Neural crest cell (in vitro differentiated cells): Measurements from ENCODE around the gene RNF146. TPM values are rescaled to one million over a fixed set of nuclear protein-coding genes. Genes with fewer than 3 reads are reported as not detected.

Experiments used
- DNase-seq: peaks from one replicate; pipeline ENCODE4 v3.0.0; 2021; ENCODE audit warnings: low read depth, mixed read lengths, low spot score
- H3K27ac Mint-ChIP-seq: one replicate; pipeline ENCODE4 v1.8.0; 2021; ENCODE audit warnings: mild to moderate bottlenecking, mixed read lengths; ENCODE audit not compliant: unreplicated experiment
- H3K27me3 Mint-ChIP-seq: 2 replicates; pipeline ENCODE4 v1.8.0; 2021; ENCODE audit warnings: low read depth, mild to moderate bottlenecking, mixed read lengths
- H3K36me3 Mint-ChIP-seq: 2 replicates; pipeline ENCODE4 v1.8.0; 2021; ENCODE audit warnings: low read depth, mild to moderate bottlenecking, mixed read lengths
- H3K4me1 Mint-ChIP-seq: 2 replicates; pipeline ENCODE4 v1.8.0; 2021; ENCODE audit warnings: mixed read lengths
- H3K4me3 Mint-ChIP-seq: one replicate; pipeline ENCODE4 v1.8.0; 2021; ENCODE audit warnings: mild to moderate bottlenecking, mixed read lengths
- H3K9me3 Mint-ChIP-seq: 2 replicates; pipeline ENCODE4 v1.8.0; 2021; ENCODE audit warnings: mixed read lengths
- CTCF ChIP-seq: fragments of 200-600 bp; sonication (generic); conservative IDR thresholded peaks from 2 replicates; pipeline ENCODE4 v1.5.0; 2021; ENCODE audit warnings: antibody characterized with exemption, mild to moderate bottlenecking
- total RNA-seq: library from RNA; stranded (reverse); gene quantifications from 2 replicates; pipeline ENCODE4 v1.2.1, GENCODE V29; 2021

Gene RNF146
- total RNA-seq, 1 donor from 2014 or later = 49.8 TPM

GRCh38 chr6:127276331-127276730 is 9.7 kb downstream of the RNF146 start:
- no peaks in the 10 kb centered on the region for H3K36me3 Mint-ChIP-seq
- no peak overlapping the region for H3K27ac Mint-ChIP-seq
- H3K4me3 Mint-ChIP-seq = no peak overlapping the region
- no peaks in the 10 kb centered on the region for H3K9me3 Mint-ChIP-seq
- peaks cover 20% of the 10 kb centered on the region for H3K4me1 Mint-ChIP-seq
- DNase-seq = no peak
- TF ChIP-seq CTCF = no peak
- no peaks in the 10 kb centered on the region for H3K27me3 Mint-ChIP-seq

- TF ChIP-seq CTCF = no peak
- Mint-ChIP-seq H3K4me1 (peaks cover 13% of the 10 kb centered on the region), H3K36me3 (peaks cover 9% of the 10 kb centered on the region), H3K9me3 (no peaks in the 10 kb centered on the region), H3K4me3 (no peak overlapping the region), H3K27ac (no peak overlapping the region), H3K27me3 (no peaks in the 10 kb centered on the region)
- no peak for DNase-seq
Measured at GRCh38 chr6:127277878-127278843, 11.5 kb downstream of the RNF146 start.

GRCh38 chr6:127279815-127280214 is 13.2 kb downstream of the RNF146 start:
- Mint-ChIP-seq H3K27me3 (no peaks in the 10 kb centered on the region), H3K4me1 (peaks cover 1% of the 10 kb centered on the region), H3K36me3 (peaks cover 15% of the 10 kb centered on the region), H3K4me3 (no peak overlapping the region), H3K9me3 (no peaks in the 10 kb centered on the region), H3K27ac (no peak overlapping the region)
- no peak for DNase-seq
- TF ChIP-seq CTCF = no peak

- Mint-ChIP-seq H3K4me3 (no peak overlapping the region), H3K27me3 (no peaks in the 10 kb centered on the region), H3K9me3 (no peaks in the 10 kb centered on the region), H3K4me1 (no peaks in the 10 kb centered on the region), H3K36me3 (peaks cover 27% of the 10 kb centered on the region), H3K27ac (no peak overlapping the region)
- no peak for DNase-seq
- no peak for TF ChIP-seq CTCF
Measured at GRCh38 chr6:127282184-127282583, 15.5 kb downstream of the RNF146 start.

GRCh38 chr6:127288705-127289104 is 22.0 kb downstream of the RNF146 start:
- no peak for TF ChIP-seq CTCF
- peaks cover 19% of the 10 kb centered on the region for H3K36me3 Mint-ChIP-seq
- H3K9me3 Mint-ChIP-seq = no peaks in the 10 kb centered on the region
- H3K27ac Mint-ChIP-seq = no peak overlapping the region
- H3K4me1 Mint-ChIP-seq = peaks cover 13% of the 10 kb centered on the region
- H3K4me3 Mint-ChIP-seq = no peak overlapping the region
- DNase-seq = no peak
- no peaks in the 10 kb centered on the region for H3K27me3 Mint-ChIP-seq
